NCI-H1105 (cell line): ENCODE measurements around the gene ACAA2.
"Not testable (repeated sequence)": the region's sequence is repeated elsewhere in the genome, so short reads cannot be mapped to it uniquely, and the experiment has no call there.

Experiments
- DNase-seq: peaks from one replicate; lab custom pipeline; 2025; lab: John Stamatoyannopoulos, UW

ACAA2 gene

GRCh38 chr18:49811151-49811938 lies 2.0 kb downstream of the ACAA2 start:
- DNase-seq = peak; percentile 12

- DNase-seq = not testable (repeated sequence)
These were observed 4.7 kb downstream of the ACAA2 start for GRCh38 chr18:49808553-49809191.

GRCh38 chr18:49804096-49804495 lies 9.2 kb downstream of the ACAA2 start:
- no peak for DNase-seq

GRCh38 chr18:49802623-49803022 lies 10.7 kb downstream of the ACAA2 start:
- no peak for DNase-seq

- DNase-seq = not testable (repeated sequence)
These were observed 12.8 kb downstream of the ACAA2 start for GRCh38 chr18:49800491-49800890.

- not testable (repeated sequence) for DNase-seq
These were observed 13.5 kb downstream of the ACAA2 start for GRCh38 chr18:49799806-49800205.

- no peak for DNase-seq
These were observed 15.3 kb downstream of the ACAA2 start for GRCh38 chr18:49798001-49798400.

- DNase-seq = no peak
These were observed 17.5 kb downstream of the ACAA2 start for GRCh38 chr18:49795612-49796552.

- DNase-seq = no peak
These were observed 18.6 kb downstream of the ACAA2 start for GRCh38 chr18:49794743-49795142.

- DNase-seq = not testable (repeated sequence)
These were observed 23.7 kb downstream of the ACAA2 start for GRCh38 chr18:49789560-49790134.

GRCh38 chr18:49788327-49788898 lies 24.9 kb downstream of the ACAA2 start:
- DNase-seq = no peak

GRCh38 chr18:49786019-49786720 lies 27.2 kb downstream of the ACAA2 start:
- DNase-seq = no peak

- DNase-seq = no peak
These were observed 28.7 kb downstream of the ACAA2 start for GRCh38 chr18:49784427-49785185.

GRCh38 chr18:49783631-49784030 lies 29.7 kb downstream of the ACAA2 start:
- DNase-seq = not testable (repeated sequence)

- DNase-seq = peak; percentile 21
These were observed 34.4 kb downstream of the ACAA2 start for GRCh38 chr18:49778826-49779465.

- no peak for DNase-seq
These were observed 44.1 kb downstream of the ACAA2 start for GRCh38 chr18:49769047-49769728.

- DNase-seq = no peak
These were observed 45.3 kb downstream of the ACAA2 start for GRCh38 chr18:49768051-49768391.

GRCh38 chr18:49767111-49768050 lies 46.0 kb downstream of the ACAA2 start:
- DNase-seq = no peak
